PC-9 (cell line): ENCODE data around the gene ALS2. TPM values are rescaled to one million over a fixed set of nuclear protein-coding genes. Genes with fewer than 3 reads are reported as not detected.

Experiments used
- BruUV-seq: library from RNA; stranded (reverse); fragments of 400-500 nt; replicated peaks from 2 replicates; lab custom pipeline; 2021; lab: Mats Ljungman, UMichigan
- CTCF ChIA-PET: fragments of 300-600 bp; sonication (Branson Sonifier 250); formaldehyde crosslinking; loops from one replicate; lab custom pipeline; 2022; ENCODE audit warnings: antibody characterized with exemption; lab: Charles Lee
- POLR2A ChIA-PET: fragments of 300-600 bp; sonication (Branson Sonifier 250); formaldehyde crosslinking; loops from one replicate; lab custom pipeline; 2022; ENCODE audit warnings: antibody characterized with exemption; ENCODE audit not compliant: unreplicated experiment; lab: Charles Lee
- DNase-seq, 2 experiments: peaks; one replicate each; pipeline versions ENCODE4 v3.0.0 to v3.0.0-alpha.2; 2015 to 2022; ENCODE audit warnings: mixed read lengths in 1 of 2
- H2AFZ ChIP-seq: fragments of 200-600 bp; sonication (generic); 2 replicates; pipeline ENCODE4 v1.8.1; 2017; ENCODE audit warnings: antibody characterized with exemption
- H3F3A ChIP-seq: fragments of 200-600 bp; sonication (generic); 2 replicates; pipeline ENCODE4 v1.8.1; 2017; ENCODE audit warnings: antibody characterized with exemption, mild to moderate bottlenecking, low read depth; ENCODE audit not compliant: insufficient read depth
- H3K27ac ChIP-seq: fragments of 200-600 bp; sonication (generic); 2 replicates; pipeline ENCODE4 v1.6.1; 2016; ENCODE audit warnings: mixed run types
- H3K27me3 ChIP-seq: fragments of 200-600 bp; sonication (generic); 2 replicates; pipeline ENCODE4 v1.6.1; 2016; ENCODE audit warnings: low read depth, mixed run types; ENCODE audit not compliant: insufficient read depth
- H3K36me3 ChIP-seq: fragments of 200-600 bp; sonication (generic); 2 replicates; pipeline ENCODE4 v1.6.1; 2016; ENCODE audit warnings: low read depth, mixed run types
- H3K4me1 ChIP-seq: fragments of 200-600 bp; sonication (generic); replicated peaks from 2 replicates; pipeline ENCODE4 v1.6.1; 2016; ENCODE audit warnings: mixed run types; ENCODE audit not compliant: insufficient read depth
- H3K4me2 ChIP-seq: fragments of 200-600 bp; sonication (generic); 2 replicates; pipeline ENCODE4 v1.6.1; 2017; ENCODE audit warnings: mixed run types
- H3K4me3 ChIP-seq: fragments of 200-600 bp; sonication (generic); 2 replicates; pipeline ENCODE4 v1.6.1; 2016; ENCODE audit warnings: mixed run types
- H3K79me2 ChIP-seq: fragments of 200-600 bp; sonication (generic); 2 replicates; pipeline ENCODE4 v1.6.1; 2017; ENCODE audit warnings: low read depth, mixed run types
- H3K9me2 ChIP-seq: fragments of 200-600 bp; sonication (generic); 2 replicates; pipeline ENCODE4 v1.8.1; 2017; ENCODE audit warnings: mild to moderate bottlenecking; ENCODE audit not compliant: insufficient read depth
- H3K9me3 ChIP-seq: fragments of 200-600 bp; sonication (generic); 2 replicates; pipeline ENCODE4 v1.8.1; 2016; ENCODE audit warnings: low read depth; ENCODE audit not compliant: insufficient read depth
- H4K20me1 ChIP-seq: fragments of 200-600 bp; sonication (generic); 2 replicates; pipeline ENCODE4 v1.8.1; 2017; ENCODE audit not compliant: insufficient read depth
- EZH2 ChIP-seq: fragments of 200-600 bp; sonication (generic); IDR thresholded peaks from 2 replicates; pipeline ENCODE4 v1.8.0; 2017; ENCODE audit warnings: antibody characterized with exemption, low read depth
- intact Hi-C: fragments of 100-400 bp; cut with micrococcal nuclease; formaldehyde crosslinking; loops from one replicate; pipeline ENCODE4 v1.10.0; 2022; ENCODE audit not compliant: unreplicated experiment
- total RNA-seq: library from RNA; stranded (reverse); gene quantifications from 2 replicates; pipeline ENCODE4 v1.2.3, GENCODE V29; 2021
- TF ChIP-seq, protein P1 (sequence below): fragments of 200-600 bp; sonication (generic); conservative IDR thresholded peaks from 2 replicates; pipeline ENCODE4 v1.6.1; 2017; ENCODE audit warnings: mixed run types, antibody characterized with exemption, mild to moderate bottlenecking, moderate library complexity

ALS2 gene
- total RNA-seq, 1 experiment from 2014 or later = 27.6 TPM

DNA sequence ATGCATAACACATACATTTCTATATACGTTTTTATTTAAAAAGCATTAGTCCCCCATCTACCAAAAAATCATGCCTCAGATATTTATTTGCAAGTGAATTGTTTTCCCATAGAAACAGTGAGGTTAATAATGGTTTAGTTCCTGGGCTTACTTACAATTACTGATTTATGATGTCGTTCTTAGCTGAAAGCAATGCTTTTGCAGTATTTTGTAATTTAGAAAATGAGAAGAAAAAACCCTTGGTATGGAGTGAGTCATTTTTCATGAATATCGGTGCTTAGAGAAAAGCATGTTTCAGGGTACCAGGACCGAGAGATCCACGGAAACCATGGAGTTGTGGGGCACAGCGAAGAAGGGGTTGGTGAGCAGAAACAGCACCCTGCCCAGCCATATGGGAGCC lies 13.6 kb upstream of the ALS2 start:
- H3K9me3 ChIP-seq = no peaks in the 10 kb centered on the region
- POLR2A ChIA-PET = no interaction called here
- H3K4me1 ChIP-seq = peaks cover 25% of the 10 kb centered on the region
- BruUV-seq = no TSS peak
- no peaks in the 10 kb centered on the region for H3K9me2 ChIP-seq
- peaks cover 19% of the 10 kb centered on the region for H3F3A ChIP-seq
- CTCF ChIA-PET = no interaction called here
- no peaks in the 10 kb centered on the region for H3K27me3 ChIP-seq
- DNase-seq = no peak
- TF ChIP-seq, protein P1, sequence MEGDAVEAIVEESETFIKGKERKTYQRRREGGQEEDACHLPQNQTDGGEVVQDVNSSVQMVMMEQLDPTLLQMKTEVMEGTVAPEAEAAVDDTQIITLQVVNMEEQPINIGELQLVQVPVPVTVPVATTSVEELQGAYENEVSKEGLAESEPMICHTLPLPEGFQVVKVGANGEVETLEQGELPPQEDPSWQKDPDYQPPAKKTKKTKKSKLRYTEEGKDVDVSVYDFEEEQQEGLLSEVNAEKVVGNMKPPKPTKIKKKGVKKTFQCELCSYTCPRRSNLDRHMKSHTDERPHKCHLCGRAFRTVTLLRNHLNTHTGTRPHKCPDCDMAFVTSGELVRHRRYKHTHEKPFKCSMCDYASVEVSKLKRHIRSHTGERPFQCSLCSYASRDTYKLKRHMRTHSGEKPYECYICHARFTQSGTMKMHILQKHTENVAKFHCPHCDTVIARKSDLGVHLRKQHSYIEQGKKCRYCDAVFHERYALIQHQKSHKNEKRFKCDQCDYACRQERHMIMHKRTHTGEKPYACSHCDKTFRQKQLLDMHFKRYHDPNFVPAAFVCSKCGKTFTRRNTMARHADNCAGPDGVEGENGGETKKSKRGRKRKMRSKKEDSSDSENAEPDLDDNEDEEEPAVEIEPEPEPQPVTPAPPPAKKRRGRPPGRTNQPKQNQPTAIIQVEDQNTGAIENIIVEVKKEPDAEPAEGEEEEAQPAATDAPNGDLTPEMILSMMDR = no peak
- TF ChIP-seq EZH2 = no peak
- H3K79me2 ChIP-seq = no peaks in the 10 kb centered on the region
- H4K20me1 ChIP-seq = no peaks in the 10 kb centered on the region
- H3K27ac ChIP-seq = no peak overlapping the region
- intact Hi-C loops = no loop called here
- no peak overlapping the region for H3K4me3 ChIP-seq
- no peak overlapping the region for H3K4me2 ChIP-seq
- no peaks in the 10 kb centered on the region for H3K36me3 ChIP-seq
- H2AFZ ChIP-seq = no peak overlapping the region

DNA sequence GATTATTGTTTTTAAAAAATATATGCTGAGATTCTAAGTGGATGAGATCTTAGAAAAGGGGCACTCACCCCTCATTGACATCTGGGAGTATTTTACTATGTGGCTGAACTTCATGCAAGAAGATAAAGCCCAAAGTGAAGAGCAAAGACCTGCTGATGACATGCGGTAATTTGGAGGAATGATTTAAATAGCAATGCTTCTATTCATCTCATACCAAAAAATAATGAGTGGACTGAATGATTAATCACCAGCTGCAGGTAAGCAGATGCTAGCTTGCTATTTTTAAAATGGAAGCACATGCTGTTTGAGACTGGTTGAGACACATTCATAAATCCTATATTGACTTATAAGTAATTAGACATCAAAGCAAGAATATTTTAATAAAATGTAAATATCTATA lies 12.9 kb upstream of the ALS2 start:
- no TSS peak for BruUV-seq
- no peak overlapping the region for H3K4me3 ChIP-seq

GRCh38 chr2:201790989-201791388 lies 10.3 kb upstream of the ALS2 start:
- Histone ChIP-seq H3F3A (no peaks in the 10 kb centered on the region), H3K4me2 (no peak overlapping the region), H3K9me2 (no peaks in the 10 kb centered on the region), H2AFZ (no peak overlapping the region), H3K4me1 (peaks cover 9% of the 10 kb centered on the region; the same call in 1 of the 2 replicates), H3K9me3 (no peaks in the 10 kb centered on the region), H3K4me3 (no peak overlapping the region), H4K20me1 (no peaks in the 10 kb centered on the region), H3K79me2 (no peaks in the 10 kb centered on the region), H3K36me3 (no peaks in the 10 kb centered on the region), H3K27ac (no peak overlapping the region), H3K27me3 (no peaks in the 10 kb centered on the region)
- no TSS peak for BruUV-seq
- TF ChIP-seq, protein P1 = no peak
- DNase-seq = no peak
- CTCF ChIA-PET = no interaction called here
- intact Hi-C loops = no loop called here
- POLR2A ChIA-PET = no interaction called here

More for the DNA sequence above, 12.9 kb upstream of the ALS2 start:
- no peaks in the 10 kb centered on the region for H3K79me2 ChIP-seq
- H3F3A ChIP-seq = peaks cover 13% of the 10 kb centered on the region
- H3K9me3 ChIP-seq = no peaks in the 10 kb centered on the region
- TF ChIP-seq EZH2 = no peak
- TF ChIP-seq, protein P1 = no peak
- H3K9me2 ChIP-seq = no peaks in the 10 kb centered on the region
- no peak for DNase-seq
- intact Hi-C loops = no loop called here
- no peaks in the 10 kb centered on the region for H3K27me3 ChIP-seq
- no peaks in the 10 kb centered on the region for H4K20me1 ChIP-seq
- ChIA-PET POLR2A (interaction anchor here (0.5 kb wide), 1 partner anchor 478 kb away, joined by 4 read pairs; no protein-coding TSS in a partner anchor), CTCF (no interaction called here)
- no peak overlapping the region for H3K4me2 ChIP-seq
- no peaks in the 10 kb centered on the region for H3K36me3 ChIP-seq
- H3K4me1 ChIP-seq = peaks cover 18% of the 10 kb centered on the region
- no peak overlapping the region for H3K27ac ChIP-seq
- H2AFZ ChIP-seq = no peak overlapping the region
